Neural cell (in vitro differentiated cells): ENCODE measurements around the gene FGR. TPM values are rescaled to one million over a fixed set of nuclear protein-coding genes. Genes with fewer than 3 reads are reported as not detected.

Experiments used
- H2AFZ ChIP-seq: fragments of 200-600, 300-800 bp; sonication (generic), shearing (Covaris generic); 2 replicates; pipeline ENCODE4 v1.6.0; 2014; ENCODE audit warnings: low read depth, mild to moderate bottlenecking, antibody characterized with exemption, low read length, moderate library complexity
- H3F3A ChIP-seq: fragments of 200-600 bp; shearing (Covaris generic); 2 replicates; pipeline ENCODE4 v1.6.1; 2016; ENCODE audit warnings: mild to moderate bottlenecking, moderate library complexity, mixed read lengths, antibody characterized with exemption, low read length; ENCODE audit not compliant: insufficient read depth, poor library complexity, severe bottlenecking
- H3K27ac ChIP-seq: fragments of 200-600, 300-800 bp; sonication (generic), shearing (Covaris generic); 2 replicates; pipeline ENCODE4 v1.5.1; 2014; ENCODE audit warnings: mild to moderate bottlenecking, low read length, moderate library complexity
- H3K27me3 ChIP-seq: fragments of 300-800, 200-600 bp; sonication (generic), shearing (Covaris generic); 2 replicates; pipeline ENCODE4 v1.6.0; 2014; ENCODE audit warnings: mild to moderate bottlenecking, low read depth, low read length, moderate library complexity; ENCODE audit not compliant: insufficient read depth
- H3K36me3 ChIP-seq: fragments of 300-800, 200-600 bp; sonication (generic), shearing (Covaris generic); 2 replicates; pipeline ENCODE4 v1.5.1; 2014; ENCODE audit warnings: mild to moderate bottlenecking, antibody characterized with exemption, low read length, moderate library complexity; ENCODE audit not compliant: insufficient read depth
- H3K4me2 ChIP-seq: fragments of 300-800, 200-600 bp; sonication (generic), shearing (Covaris generic); 2 replicates; pipeline ENCODE4 v1.6.0; 2014; ENCODE audit warnings: mild to moderate bottlenecking, low read length
- H3K4me3 ChIP-seq: fragments of 300-800, 200-600 bp; sonication (generic), shearing (Covaris generic); 2 replicates; pipeline ENCODE4 v1.5.1; 2014; ENCODE audit warnings: mild to moderate bottlenecking, low read length, moderate library complexity
- H3K79me2 ChIP-seq: fragments of 200-600 bp; shearing (Covaris generic); replicated peaks from 2 replicates; pipeline ENCODE4 v1.6.0; 2014; ENCODE audit warnings: mild to moderate bottlenecking, low read length, moderate library complexity; ENCODE audit not compliant: insufficient read depth
- H3K9ac ChIP-seq: fragments of 300-800, 200-600 bp; sonication (generic), shearing (Covaris generic); 2 replicates; pipeline ENCODE4 v1.6.1; 2016; ENCODE audit warnings: mild to moderate bottlenecking, low read length, mixed read lengths
- H3K9me2 ChIP-seq: fragments of 200-600 bp; shearing (Covaris generic); 2 replicates; pipeline ENCODE4 v1.6.1; 2016; ENCODE audit warnings: mild to moderate bottlenecking, low read length, mixed read lengths; ENCODE audit not compliant: insufficient read depth
- H3K9me3 ChIP-seq: fragments of 200-600, 300-800 bp; sonication (generic), shearing (Covaris generic); 2 replicates; pipeline ENCODE4 v1.6.1; 2016; ENCODE audit warnings: mild to moderate bottlenecking, mixed run types, low read length, moderate library complexity, mixed read lengths
- H4K20me1 ChIP-seq: fragments of 200-600 bp; shearing (Covaris generic); 2 replicates; pipeline ENCODE4 v1.6.1; 2016; ENCODE audit warnings: mild to moderate bottlenecking, mixed run types; ENCODE audit not compliant: insufficient read depth
- EP300 ChIP-seq: fragments of 450-650 bp; conservative IDR thresholded peaks from 2 replicates; pipeline ENCODE4 v1.6.1; 2014; ENCODE audit warnings: antibody characterized with exemption, mild to moderate bottlenecking, moderate library complexity; ENCODE audit not compliant: poor library complexity, severe bottlenecking
- EZH2 ChIP-seq: fragments of 200-600, 300-800 bp; shearing (Covaris generic), sonication (generic); IDR thresholded peaks from 2 replicates; pipeline ENCODE4 v1.6.1; 2014; ENCODE audit warnings: antibody characterized with exemption, low read length, borderline replicate concordance, mild to moderate bottlenecking; ENCODE audit not compliant: insufficient read depth, poor library complexity, severe bottlenecking
- MXI1 ChIP-seq: fragments of 450-650 bp; conservative IDR thresholded peaks from 2 replicates; pipeline ENCODE4 v1.6.1; 2014; ENCODE audit warnings: antibody characterized with exemption, mild to moderate bottlenecking; ENCODE audit not compliant: poor library complexity, severe bottlenecking
- POLR2AphosphoS5 ChIP-seq: IDR thresholded peaks from 2 replicates; pipeline ENCODE4 v1.6.1; 2012
- RAD21 ChIP-seq: fragments of 450-650 bp; conservative IDR thresholded peaks from 2 replicates; pipeline ENCODE4 v1.6.1; 2014; ENCODE audit warnings: antibody characterized with exemption, mild to moderate bottlenecking, moderate library complexity
- REST ChIP-seq: IDR thresholded peaks from 2 replicates; pipeline ENCODE4 v1.6.1; 2012; ENCODE audit warnings: borderline replicate concordance
- SMC3 ChIP-seq: fragments of 450-650 bp; conservative IDR thresholded peaks from 2 replicates; pipeline ENCODE4 v1.6.1; 2014; ENCODE audit warnings: antibody characterized with exemption, mild to moderate bottlenecking, moderate library complexity; ENCODE audit not compliant: poor library complexity
- TAF1 ChIP-seq: IDR thresholded peaks from 2 replicates; pipeline ENCODE4 v1.6.1; 2012; ENCODE audit warnings: low read depth
- polyA plus RNA-seq: library from polyadenylated mRNA; depleted of rRNA; stranded (reverse); fragments of >200 nt; gene quantifications from 2 replicates; pipeline ENCODE4 v1.2.3, GENCODE V29; 2014
- TF ChIP-seq, protein P1 (sequence below): fragments of 450-650 bp; IDR thresholded peaks from 2 replicates; pipeline ENCODE4 v1.5.1; 2014; ENCODE audit warnings: antibody characterized with exemption, mild to moderate bottlenecking, moderate library complexity; ENCODE audit not compliant: poor library complexity, severe bottlenecking

The FGR gene
- polyA plus RNA-seq, 1 donor from 2014 or later = not detected

DNA sequence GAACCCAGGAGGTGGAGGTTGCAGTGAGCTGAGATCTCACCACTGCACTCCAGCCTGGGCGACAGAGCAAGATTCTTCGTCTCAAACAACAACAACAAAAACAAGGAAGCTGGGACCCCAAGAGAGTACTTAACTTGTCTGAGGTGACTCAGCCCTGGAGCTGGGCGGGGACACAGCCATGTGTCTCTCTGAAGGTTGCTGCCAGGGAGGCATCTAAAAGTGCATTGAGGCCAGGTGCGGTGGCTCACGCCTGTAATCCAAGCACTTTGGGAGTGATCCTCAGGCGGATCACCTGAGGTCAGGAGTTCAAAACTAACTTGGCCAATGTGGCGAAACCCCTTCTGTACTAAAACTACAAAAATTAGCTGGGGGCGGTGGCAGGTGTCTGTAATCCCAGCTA lies 29.3 kb upstream of the FGR start:
- H4K20me1 ChIP-seq = no peaks in the 10 kb centered on the region
- no peak overlapping the region for H3K9ac ChIP-seq
- H3K4me3 ChIP-seq = no peak overlapping the region
- no peaks in the 10 kb centered on the region for H3K9me2 ChIP-seq
- H2AFZ ChIP-seq = no peak overlapping the region
- TF ChIP-seq MXI1 = no peak
- no peak for TF ChIP-seq EP300
- TF ChIP-seq SMC3 = no peak
- TF ChIP-seq REST = no peak
- TF ChIP-seq, protein P1, sequence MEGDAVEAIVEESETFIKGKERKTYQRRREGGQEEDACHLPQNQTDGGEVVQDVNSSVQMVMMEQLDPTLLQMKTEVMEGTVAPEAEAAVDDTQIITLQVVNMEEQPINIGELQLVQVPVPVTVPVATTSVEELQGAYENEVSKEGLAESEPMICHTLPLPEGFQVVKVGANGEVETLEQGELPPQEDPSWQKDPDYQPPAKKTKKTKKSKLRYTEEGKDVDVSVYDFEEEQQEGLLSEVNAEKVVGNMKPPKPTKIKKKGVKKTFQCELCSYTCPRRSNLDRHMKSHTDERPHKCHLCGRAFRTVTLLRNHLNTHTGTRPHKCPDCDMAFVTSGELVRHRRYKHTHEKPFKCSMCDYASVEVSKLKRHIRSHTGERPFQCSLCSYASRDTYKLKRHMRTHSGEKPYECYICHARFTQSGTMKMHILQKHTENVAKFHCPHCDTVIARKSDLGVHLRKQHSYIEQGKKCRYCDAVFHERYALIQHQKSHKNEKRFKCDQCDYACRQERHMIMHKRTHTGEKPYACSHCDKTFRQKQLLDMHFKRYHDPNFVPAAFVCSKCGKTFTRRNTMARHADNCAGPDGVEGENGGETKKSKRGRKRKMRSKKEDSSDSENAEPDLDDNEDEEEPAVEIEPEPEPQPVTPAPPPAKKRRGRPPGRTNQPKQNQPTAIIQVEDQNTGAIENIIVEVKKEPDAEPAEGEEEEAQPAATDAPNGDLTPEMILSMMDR = no peak
- no peak for TF ChIP-seq POLR2AphosphoS5
- no peak for TF ChIP-seq RAD21
- TF ChIP-seq EZH2 = no peak
- TF ChIP-seq TAF1 = no peak
- no peaks in the 10 kb centered on the region for H3K79me2 ChIP-seq
- no peaks in the 10 kb centered on the region for H3K9me3 ChIP-seq
- no peaks in the 10 kb centered on the region for H3K36me3 ChIP-seq
- H3K27me3 ChIP-seq = peaks cover 11% of the 10 kb centered on the region
- no peaks in the 10 kb centered on the region for H3F3A ChIP-seq
- no peak overlapping the region for H3K27ac ChIP-seq
- H3K4me2 ChIP-seq = no peak overlapping the region

- H3K4me3 ChIP-seq = no peak overlapping the region
- H2AFZ ChIP-seq = no peak overlapping the region
- H3K27me3 ChIP-seq = peaks cover 17% of the 10 kb centered on the region
- no peak overlapping the region for H3K9ac ChIP-seq
- no peak overlapping the region for H3K27ac ChIP-seq
- H3K9me2 ChIP-seq = no peaks in the 10 kb centered on the region
- no peaks in the 10 kb centered on the region for H3K9me3 ChIP-seq
- no peaks in the 10 kb centered on the region for H3K79me2 ChIP-seq
- TF ChIP-seq MXI1 (no peak), EZH2 (no peak), SMC3 (peak; percentile 95), POLR2AphosphoS5 (no peak), RAD21 (peak; percentile 95)
- TF ChIP-seq, protein P1 = peak; percentile 95
- no peak overlapping the region for H3K4me2 ChIP-seq
- no peaks in the 10 kb centered on the region for H3K36me3 ChIP-seq
- no peaks in the 10 kb centered on the region for H4K20me1 ChIP-seq
- H3F3A ChIP-seq = no peaks in the 10 kb centered on the region
These were observed 27.9 kb upstream of the FGR start for GRCh38 chr1:27662707-27663393.
